K562 (cell line): ENCODE data around the gene CNP.
"Not testable (repeated sequence)": the region's sequence is repeated elsewhere in the genome, so short reads cannot be mapped to it uniquely, and the experiment has no call there.

Experiments used
- CTCF ChIP-seq, 3 experiments: IDR thresholded peaks in 2 of 3; conservative IDR thresholded peaks in 1 of 3; 2 replicates each; pipeline ENCODE4 v1.5.1; 2011 to 2012; ENCODE audit warnings: low read length in 3 of 3, mild to moderate bottlenecking in 3 of 3, control low read depth in 2 of 3, improper control_type of control experiment in 1 of 3, inconsistent platforms in 1 of 3, low read depth in 1 of 3, mixed read lengths in 1 of 3, moderate library complexity in 1 of 3; ENCODE audit not compliant: insufficient read depth in 2 of 3
- E2F1 ChIP-seq: sonication (generic); formaldehyde crosslinking; IDR thresholded peaks from 2 replicates; pipeline ENCODE4 v1.8.1; 2023; ENCODE audit warnings: mild to moderate bottlenecking, missing genetic modification reagents, moderate library complexity
- MXI1 ChIP-seq: IDR thresholded peaks from 2 replicates; pipeline ENCODE4 v1.6.1; 2011; ENCODE audit warnings: low read depth, mild to moderate bottlenecking, improper control_type of control experiment, low read length
- POLR2A ChIP-seq: fragments of 450-650 bp; conservative IDR thresholded peaks from 2 replicates; pipeline ENCODE4 v1.6.1; 2016
- RUNX1 ChIP-seq: sonication (generic); IDR thresholded peaks from 2 replicates; pipeline ENCODE4 v1.6.1; 2016; ENCODE audit warnings: antibody characterized with exemption, low read depth
- STAT5B ChIP-seq: fragments of 250-450 bp; sonication (Bioruptor Pico); IDR thresholded peaks from 2 replicates; pipeline ENCODE4 v1.8.0; 2021; ENCODE audit warnings: mild to moderate bottlenecking, inconsistent platforms
- TAL1 ChIP-seq: fragments of 450-650 bp; IDR thresholded peaks from 2 replicates; pipeline ENCODE4 v1.6.1; 2016; ENCODE audit warnings: mild to moderate bottlenecking
- ZNF212 ChIP-seq: fragments of 450-650 bp; formaldehyde crosslinking; IDR thresholded peaks from 2 replicates; pipeline ENCODE4 v1.4.0; 2020; ENCODE audit warnings: mild to moderate bottlenecking

- TF ChIP-seq STAT5B; MXI1; RUNX1; POLR2A; CTCF (IDR thresholded peaks at IDR 0.05 in 2 of 3, conservative IDR thresholded peaks at IDR 0.05 in 1 of 3; ENCODE audit: insufficient read depth in 2 of 3, low read depth in 1 of 3, low read length in 3 of 3); TAL1; ZNF212; E2F1 (CRISPR knock-in tag): not testable (repeated sequence)
Measured at GRCh38 chr17:41931715-41932114, 34.9 kb upstream of the CNP start.
